Measurements from ENCODE around the gene SHH.

Gene SHH

GRCh38 chr7:155769701-155770100 is 42.6 kb downstream of the SHH start:
- no peaks in the 10 kb centered on the region; the same call in 1 of the 2 replicates for H4K20me1 ChIP-seq (ENCODE audit: insufficient read depth, low read length)

GRCh38 chr7:155766966-155767916 is 45.0 kb downstream of the SHH start:
- H3K9me3 ChIP-seq (replicated peaks; ENCODE audit: insufficient read depth, low read length) = no peaks in the 10 kb centered on the region
- no peaks in the 10 kb centered on the region for H3K4me1 ChIP-seq (ENCODE audit: low read length)
- H3K36me3 ChIP-seq (replicated peaks; ENCODE audit: insufficient read depth, low read length) = peaks cover 22% of the 10 kb centered on the region
- no peak overlapping the region for H3K9ac ChIP-seq (ENCODE audit: low read length)
- no peaks in the 10 kb centered on the region for H3K27me3 ChIP-seq (replicated peaks; ENCODE audit: insufficient read depth, low read length)
- peaks cover 66% of the 10 kb centered on the region for H3K79me2 ChIP-seq (ENCODE audit: low read length)
- H3K9me2 ChIP-seq (replicated peaks; ENCODE audit: insufficient read depth, low read length) = no peaks in the 10 kb centered on the region
- 0 out of 2 replicates have a peak overlapping the region, but pooled peaks have one; percentile 1 for H3K27ac ChIP-seq (ENCODE audit: low read length)
- no peak for DNase-seq
- H3F3A ChIP-seq (ENCODE audit: insufficient read depth, low read length) = peaks cover 15% of the 10 kb centered on the region; the same call in 1 of the 2 replicates
- no peak overlapping the region for H3K4me2 ChIP-seq (ENCODE audit: low read depth, low read length)
- H3K4me3 ChIP-seq (ENCODE audit: low read length) = no peak overlapping the region
- no peak for TF ChIP-seq EZH2 (optimal IDR thresholded peaks at IDR 0.05; ENCODE audit: low read depth, low read length)
- H4K20me1 ChIP-seq (ENCODE audit: insufficient read depth, low read length) = no peaks in the 10 kb centered on the region; the same call in 1 of the 2 replicates
- no peak overlapping the region for H2AFZ ChIP-seq (ENCODE audit: low read length)

More at GRCh38 chr7:155769701-155770100, 42.6 kb downstream of the SHH start:
- Histone ChIP-seq H3K9ac (ENCODE audit: low read length) (no peak overlapping the region), H3F3A (ENCODE audit: insufficient read depth, low read length) (peaks cover 15% of the 10 kb centered on the region; the same call in 1 of the 2 replicates), H3K27me3 (replicated peaks; ENCODE audit: insufficient read depth, low read length) (no peaks in the 10 kb centered on the region), H3K79me2 (ENCODE audit: low read length) (peaks cover 41% of the 10 kb centered on the region), H3K9me3 (replicated peaks; ENCODE audit: insufficient read depth, low read length) (no peaks in the 10 kb centered on the region), H3K36me3 (replicated peaks; ENCODE audit: insufficient read depth, low read length) (peaks cover 21% of the 10 kb centered on the region), H3K9me2 (replicated peaks; ENCODE audit: insufficient read depth, low read length) (no peaks in the 10 kb centered on the region), H3K4me1 (ENCODE audit: low read length) (no peaks in the 10 kb centered on the region), H3K4me2 (ENCODE audit: low read depth, low read length) (no peak overlapping the region), H3K4me3 (ENCODE audit: low read length) (no peak overlapping the region), H2AFZ (ENCODE audit: low read length) (no peak overlapping the region), H3K27ac (ENCODE audit: low read length) (no peak overlapping the region)
- no peak for TF ChIP-seq EZH2phosphoT487 (IDR thresholded peaks at IDR 0.05; ENCODE audit: low read length)
- no peak for TF ChIP-seq EZH2 (optimal IDR thresholded peaks at IDR 0.05; ENCODE audit: low read depth, low read length)
- TF ChIP-seq, protein P1, sequence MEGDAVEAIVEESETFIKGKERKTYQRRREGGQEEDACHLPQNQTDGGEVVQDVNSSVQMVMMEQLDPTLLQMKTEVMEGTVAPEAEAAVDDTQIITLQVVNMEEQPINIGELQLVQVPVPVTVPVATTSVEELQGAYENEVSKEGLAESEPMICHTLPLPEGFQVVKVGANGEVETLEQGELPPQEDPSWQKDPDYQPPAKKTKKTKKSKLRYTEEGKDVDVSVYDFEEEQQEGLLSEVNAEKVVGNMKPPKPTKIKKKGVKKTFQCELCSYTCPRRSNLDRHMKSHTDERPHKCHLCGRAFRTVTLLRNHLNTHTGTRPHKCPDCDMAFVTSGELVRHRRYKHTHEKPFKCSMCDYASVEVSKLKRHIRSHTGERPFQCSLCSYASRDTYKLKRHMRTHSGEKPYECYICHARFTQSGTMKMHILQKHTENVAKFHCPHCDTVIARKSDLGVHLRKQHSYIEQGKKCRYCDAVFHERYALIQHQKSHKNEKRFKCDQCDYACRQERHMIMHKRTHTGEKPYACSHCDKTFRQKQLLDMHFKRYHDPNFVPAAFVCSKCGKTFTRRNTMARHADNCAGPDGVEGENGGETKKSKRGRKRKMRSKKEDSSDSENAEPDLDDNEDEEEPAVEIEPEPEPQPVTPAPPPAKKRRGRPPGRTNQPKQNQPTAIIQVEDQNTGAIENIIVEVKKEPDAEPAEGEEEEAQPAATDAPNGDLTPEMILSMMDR (IDR thresholded peaks at IDR 0.05; ENCODE audit: low read length) = no peak
- no peak for DNase-seq

GRCh38 chr7:155766386-155766785 is 45.9 kb downstream of the SHH start:
- Histone ChIP-seq H3K4me1 (ENCODE audit: low read length) (no peaks in the 10 kb centered on the region), H3K27me3 (replicated peaks; ENCODE audit: insufficient read depth, low read length) (no peaks in the 10 kb centered on the region), H3K9me2 (replicated peaks; ENCODE audit: insufficient read depth, low read length) (no peaks in the 10 kb centered on the region), H3K79me2 (ENCODE audit: low read length) (peaks cover 68% of the 10 kb centered on the region), H3F3A (ENCODE audit: insufficient read depth, low read length) (peaks cover 15% of the 10 kb centered on the region; the same call in 1 of the 2 replicates), H2AFZ (ENCODE audit: low read length) (no peak overlapping the region), H3K27ac (ENCODE audit: low read length) (no peak overlapping the region), H3K9me3 (replicated peaks; ENCODE audit: insufficient read depth, low read length) (no peaks in the 10 kb centered on the region), H3K9ac (ENCODE audit: low read length) (no peak overlapping the region), H3K36me3 (replicated peaks; ENCODE audit: insufficient read depth, low read length) (peaks cover 22% of the 10 kb centered on the region), H3K4me2 (ENCODE audit: low read depth, low read length) (no peak overlapping the region), H4K20me1 (ENCODE audit: insufficient read depth, low read length) (no peaks in the 10 kb centered on the region; the same call in 1 of the 2 replicates), H3K4me3 (ENCODE audit: low read length) (no peak overlapping the region)
- TF ChIP-seq EZH2phosphoT487 (IDR thresholded peaks at IDR 0.05; ENCODE audit: low read length) (no peak), EZH2 (optimal IDR thresholded peaks at IDR 0.05; ENCODE audit: low read depth, low read length) (no peak)
- TF ChIP-seq, protein P1 (IDR thresholded peaks at IDR 0.05; ENCODE audit: low read length) = no peak
- DNase-seq = no peak

Measured in MM.1S (cell line).